ENCODE results near the gene BCLAF1. TPM values are rescaled to one million over a fixed set of nuclear protein-coding genes. Genes with fewer than 3 reads are reported as not detected.
"Not testable (repeated sequence)": the region's sequence is repeated elsewhere in the genome, so short reads cannot be mapped to it uniquely, and the experiment has no call there.

Gene BCLAF1
- total RNA-seq, 1 donor from 2014 or later: 117 TPM

DNA sequence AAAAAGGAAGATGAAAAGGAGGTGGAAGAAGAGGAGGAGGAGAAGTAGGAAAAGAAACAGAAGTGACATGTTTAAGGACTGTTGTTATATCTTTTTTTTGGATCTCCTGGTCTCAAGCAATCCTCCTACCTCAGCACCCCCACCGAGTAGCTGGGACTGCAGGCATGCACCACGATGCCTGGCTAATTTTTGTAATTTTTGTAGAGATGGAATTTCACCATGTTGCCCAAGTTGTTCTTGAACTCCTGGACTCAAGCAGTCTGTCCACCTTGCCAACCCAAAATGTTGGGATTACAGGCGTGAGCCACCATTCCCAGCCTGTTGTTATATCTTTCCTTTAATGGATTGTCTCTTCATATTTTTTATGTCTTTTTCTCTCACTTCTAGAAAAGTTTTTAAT, 19.5 kb upstream of the BCLAF1 start:
- DNase-seq (ENCODE audit: low spot score): no peak

DNA sequence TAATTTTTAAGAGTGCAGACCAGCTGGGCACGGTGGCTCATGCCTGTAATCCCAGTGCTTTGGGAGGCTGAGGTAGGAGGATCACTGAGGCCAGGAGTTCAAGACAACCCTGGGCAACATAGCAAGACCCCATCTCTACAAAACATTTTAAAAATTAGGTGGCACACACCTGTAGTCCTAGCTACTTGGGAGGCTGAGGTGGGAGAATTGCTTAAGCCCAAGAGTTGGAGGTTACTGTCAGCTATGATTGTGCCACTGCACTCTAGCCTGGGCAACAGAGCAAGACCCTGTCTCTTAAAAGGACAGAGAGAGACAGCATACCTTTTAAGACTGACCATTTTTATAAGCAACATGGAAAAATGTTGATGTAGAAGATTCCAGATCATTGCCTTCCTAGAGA, 18.8 kb upstream of the BCLAF1 start:
- not testable (repeated sequence) for DNase-seq (ENCODE audit: low spot score)

DNA sequence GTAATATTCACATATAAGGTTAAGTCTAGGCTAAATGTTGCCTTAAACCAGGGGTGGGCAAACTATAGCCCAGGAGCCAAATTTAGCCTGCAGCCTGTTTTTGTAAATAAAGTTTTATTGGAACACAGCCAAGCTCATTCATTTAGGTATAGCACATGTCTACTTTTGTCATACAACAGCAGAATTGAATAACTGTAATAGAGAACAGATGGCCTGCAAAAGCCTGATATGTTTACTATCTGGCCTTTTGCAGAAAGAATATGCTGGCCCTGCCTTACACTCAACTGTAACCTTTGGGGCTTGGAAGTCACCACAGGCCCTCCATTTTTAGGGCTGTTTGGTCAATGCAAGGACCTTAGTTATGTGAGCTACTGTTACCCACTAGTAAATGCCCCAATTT, 17.7 kb upstream of the BCLAF1 start:
- DNase-seq (ENCODE audit: low spot score): no peak

DNA sequence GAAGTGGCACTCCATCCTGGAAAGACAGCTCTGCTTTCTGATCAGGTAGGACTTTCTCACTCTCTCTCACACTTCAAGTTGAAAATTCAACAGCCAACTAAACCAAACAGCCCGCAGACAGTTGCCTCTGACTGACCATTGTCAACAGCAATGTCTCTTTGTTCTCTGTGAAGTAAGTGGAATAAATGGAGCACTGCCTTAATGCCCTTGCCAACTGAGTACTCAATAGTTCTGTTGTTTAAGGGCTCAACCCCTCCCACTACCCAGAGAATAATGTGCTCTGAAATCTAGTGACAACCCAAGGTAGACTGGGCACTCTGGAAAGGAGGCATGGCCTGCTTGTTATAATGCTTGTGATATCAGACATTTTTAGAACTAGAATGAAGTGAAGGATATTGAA, 16.8 kb upstream of the BCLAF1 start:
- no peak for DNase-seq (ENCODE audit: low spot score)

DNA sequence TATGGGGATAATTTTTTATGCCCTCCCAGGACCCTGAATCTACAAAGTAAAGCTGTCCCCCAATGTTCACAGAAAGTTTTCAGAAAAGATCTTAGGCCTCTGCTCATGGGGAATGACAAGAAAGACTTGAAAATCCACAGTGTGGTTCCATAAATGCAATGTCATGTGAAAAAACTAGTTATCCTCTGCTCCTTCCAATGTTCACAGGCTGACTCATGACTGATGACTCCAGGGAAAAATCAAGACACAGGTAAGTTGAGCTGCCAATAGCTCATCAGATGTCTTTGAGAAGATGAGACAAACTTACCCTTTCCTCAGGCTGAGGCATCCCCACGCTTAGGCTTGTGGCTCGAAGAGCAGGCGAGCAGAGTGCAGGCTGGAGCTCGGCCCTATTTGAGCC, 14.8 kb upstream of the BCLAF1 start:
- DNase-seq (ENCODE audit: low spot score): no peak

DNA sequence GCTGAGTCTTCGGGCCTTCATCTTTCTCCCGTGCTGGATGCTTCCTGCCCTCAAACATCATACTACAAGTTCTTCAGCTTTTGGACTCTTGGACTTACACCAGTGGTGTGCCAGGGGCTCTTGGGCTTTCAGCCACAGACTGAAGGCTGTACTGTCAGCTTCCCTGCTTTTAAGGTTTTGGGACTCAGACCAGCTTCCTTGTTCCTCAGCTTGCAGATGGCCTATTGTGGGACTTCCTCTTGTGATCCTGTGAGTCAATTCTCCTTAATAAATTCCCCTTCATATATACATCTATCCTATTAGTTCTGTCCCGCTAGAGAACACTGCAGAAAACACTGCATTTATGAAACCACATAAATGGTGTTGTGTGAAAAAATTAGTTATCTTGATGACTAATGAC, 13.9 kb upstream of the BCLAF1 start:
- no peak for DNase-seq (ENCODE audit: low spot score)

DNA sequence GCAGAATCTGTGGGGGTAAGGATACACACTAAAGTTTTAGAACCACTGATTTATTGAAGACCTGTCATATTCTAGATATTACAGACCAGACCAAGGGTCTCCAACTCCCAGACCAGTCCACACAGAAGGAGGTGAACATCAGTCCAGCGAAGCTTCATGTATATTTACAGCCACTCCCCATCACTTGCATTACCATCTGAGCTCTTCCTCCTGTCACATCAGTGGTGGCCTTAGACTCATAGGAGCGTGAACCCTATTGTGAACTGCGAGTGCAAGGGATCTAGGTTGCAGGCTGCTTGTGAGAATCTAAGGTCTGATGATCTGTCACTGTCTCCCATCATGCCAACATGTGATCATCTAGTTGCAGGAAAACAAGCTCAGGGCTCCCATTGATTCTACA, 5.0 kb upstream of the BCLAF1 start:
- no peak for DNase-seq (ENCODE audit: low spot score)

DNA sequence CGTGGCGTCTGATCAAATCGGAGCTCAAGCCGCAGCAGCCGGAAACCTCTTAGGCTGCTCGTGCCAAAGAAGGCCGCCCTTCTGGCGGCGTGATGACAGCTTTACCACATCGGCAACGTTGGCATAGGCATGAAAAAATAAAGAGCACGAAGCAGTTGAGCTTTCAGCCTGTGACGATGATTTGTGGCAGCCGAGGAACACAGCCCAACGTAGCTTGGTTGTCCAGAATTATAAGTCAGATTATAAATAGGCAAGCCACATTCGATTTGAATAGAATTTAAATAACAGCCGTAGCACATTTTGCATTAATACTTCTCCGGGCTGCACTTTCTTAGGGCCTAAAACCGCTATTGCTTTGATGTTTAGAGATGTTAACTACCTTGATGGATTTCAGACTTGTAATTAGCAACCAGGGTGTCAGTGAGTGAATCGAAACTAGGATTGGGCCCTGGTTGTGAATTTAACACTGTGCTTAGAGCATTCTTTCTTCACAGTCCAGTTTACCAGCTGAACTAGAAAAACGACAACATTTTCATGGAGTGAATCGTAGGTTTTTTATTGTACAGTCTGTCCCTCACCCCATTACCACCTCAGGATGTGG, 864 bp upstream of the BCLAF1 start:
- peak; percentile 91 for DNase-seq (ENCODE audit: low spot score)

DNA sequence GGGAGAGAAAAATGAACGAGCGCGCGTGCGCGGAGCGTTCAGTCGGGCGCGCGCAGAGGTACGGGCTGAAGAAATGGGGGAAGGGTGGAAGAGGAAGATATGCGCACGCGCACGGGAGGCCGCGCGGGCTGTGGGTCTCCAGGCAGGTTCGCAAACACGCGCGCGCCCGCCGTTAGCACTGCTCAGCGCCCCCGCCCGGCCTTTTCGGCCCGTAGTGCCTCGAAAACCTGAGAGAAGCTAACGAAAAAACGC, 393 bp downstream of the BCLAF1 start:
- peak; percentile 98 for DNase-seq (ENCODE audit: low spot score)

DNA sequence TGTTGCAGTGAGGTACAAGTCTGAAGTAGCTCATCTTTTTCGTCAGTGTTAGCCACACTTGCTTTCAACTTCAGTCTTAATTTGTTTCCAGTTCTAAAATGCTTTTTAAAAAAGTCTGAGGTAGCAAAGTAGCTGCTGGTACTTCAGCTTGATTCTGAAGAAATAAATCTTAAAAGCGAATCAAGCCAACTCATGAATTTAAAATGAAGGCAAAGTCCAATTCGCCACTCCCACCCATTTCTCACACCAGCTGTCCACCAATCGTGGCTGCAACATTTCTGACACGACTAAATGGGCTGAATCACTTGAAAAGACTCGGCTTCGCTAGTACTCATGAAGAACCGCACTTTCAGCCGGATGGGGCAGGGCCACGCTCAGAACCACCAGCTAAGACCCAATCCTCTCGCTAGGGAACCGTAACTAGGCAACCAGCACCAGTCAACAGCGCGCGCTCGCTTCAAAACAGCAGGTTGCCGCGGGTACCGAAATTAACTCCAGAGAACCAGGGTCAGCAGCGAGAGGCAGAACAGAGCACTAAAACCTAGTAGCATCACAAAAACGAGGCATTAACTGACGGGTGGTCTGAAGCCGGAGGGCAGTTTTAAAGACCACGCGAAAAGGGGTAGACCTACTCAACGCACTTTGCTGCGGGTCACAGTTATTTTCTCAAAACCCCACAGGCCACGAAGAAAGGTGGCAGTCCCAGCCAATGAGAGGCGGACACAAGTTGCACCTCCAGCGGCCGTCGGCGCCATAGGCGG, 900 bp downstream of the BCLAF1 start:
- no peak for DNase-seq (ENCODE audit: low spot score)

DNA sequence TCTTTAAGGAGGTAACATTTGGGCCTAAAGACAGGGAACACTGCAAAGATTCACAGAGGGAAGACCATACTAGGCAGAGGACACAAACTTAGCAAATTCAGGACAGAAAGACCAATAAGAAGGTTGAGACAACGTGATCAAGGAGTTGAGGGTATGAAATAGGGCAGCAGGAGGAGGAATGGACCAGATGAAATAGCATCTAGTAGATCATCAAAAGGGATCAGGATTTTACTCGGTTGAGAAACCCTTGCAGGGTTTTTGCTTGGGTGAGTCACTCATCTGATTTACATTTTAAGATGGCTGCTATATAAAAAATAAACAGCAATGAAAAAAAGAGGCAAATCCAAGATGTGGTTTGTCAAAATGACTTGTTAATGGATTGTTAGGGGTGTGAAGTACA, 4.7 kb downstream of the BCLAF1 start:
- no peak for DNase-seq (ENCODE audit: low spot score)

DNA sequence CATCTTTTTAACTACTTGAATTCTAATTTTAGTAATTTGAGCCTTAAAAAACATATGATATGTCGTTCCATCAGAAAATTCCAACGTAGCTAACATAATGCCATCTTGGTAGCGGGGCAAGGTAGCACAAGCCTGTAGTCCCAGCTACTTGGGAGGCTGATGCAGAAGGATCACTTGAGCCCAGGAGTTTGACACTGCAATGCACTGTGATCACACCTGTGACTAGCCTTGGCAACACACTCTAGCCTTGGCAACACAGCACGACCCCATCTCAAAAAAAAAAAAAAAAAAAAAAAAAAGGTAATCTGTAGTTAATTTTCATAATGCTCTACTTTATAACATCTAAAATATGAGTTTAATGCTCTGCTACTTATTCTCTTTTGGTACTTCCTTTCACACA, 6.7 kb downstream of the BCLAF1 start:
- DNase-seq (ENCODE audit: low spot score): no peak

DNA sequence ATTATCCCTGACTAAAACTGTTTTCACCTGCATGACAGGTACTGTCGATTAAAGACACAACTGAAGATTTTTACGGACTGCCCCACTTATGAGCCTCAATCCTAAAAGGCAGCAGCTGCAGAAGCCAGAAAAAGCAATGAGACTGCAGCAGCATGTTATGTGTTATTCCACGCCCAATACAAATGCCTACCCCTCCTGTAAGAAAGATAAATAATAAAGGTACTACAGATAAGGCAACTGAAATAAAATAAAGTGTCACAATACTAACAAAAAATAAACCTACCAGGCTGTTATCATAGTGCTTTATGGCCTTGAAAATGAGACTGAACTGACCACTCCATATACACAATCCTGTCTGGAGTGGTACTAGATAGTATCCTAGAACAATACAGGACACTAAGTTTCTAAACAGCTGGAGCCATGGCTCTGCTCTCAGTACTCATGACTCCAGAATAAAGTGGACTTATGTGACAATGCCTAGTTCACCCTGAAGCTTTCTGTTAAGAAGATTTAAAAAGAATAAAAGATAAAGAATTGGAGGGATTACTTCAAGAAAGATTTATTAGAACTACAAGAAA, 9.5 kb downstream of the BCLAF1 start:
- DNase-seq (ENCODE audit: low spot score): no peak

DNA sequence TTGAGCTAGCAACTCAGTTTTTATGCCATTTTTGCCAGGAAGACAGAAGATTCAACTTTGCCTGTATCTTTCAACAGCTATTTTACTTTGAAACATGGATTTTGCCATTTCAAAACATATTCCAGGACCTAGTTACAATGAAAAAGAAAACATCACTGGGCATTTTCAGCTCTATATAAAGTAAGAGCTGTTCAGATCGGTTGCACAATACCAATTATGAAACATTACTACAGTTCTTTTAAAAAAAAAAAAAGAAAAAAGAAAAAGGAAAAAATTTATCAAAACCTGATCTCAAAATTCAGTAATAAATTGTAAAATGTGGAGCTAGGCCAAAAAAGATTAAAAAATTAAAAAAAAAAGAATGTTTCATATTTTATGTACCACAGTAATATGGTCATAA, 15.6 kb downstream of the BCLAF1 start:
- no peak for DNase-seq (ENCODE audit: low spot score)

DNA sequence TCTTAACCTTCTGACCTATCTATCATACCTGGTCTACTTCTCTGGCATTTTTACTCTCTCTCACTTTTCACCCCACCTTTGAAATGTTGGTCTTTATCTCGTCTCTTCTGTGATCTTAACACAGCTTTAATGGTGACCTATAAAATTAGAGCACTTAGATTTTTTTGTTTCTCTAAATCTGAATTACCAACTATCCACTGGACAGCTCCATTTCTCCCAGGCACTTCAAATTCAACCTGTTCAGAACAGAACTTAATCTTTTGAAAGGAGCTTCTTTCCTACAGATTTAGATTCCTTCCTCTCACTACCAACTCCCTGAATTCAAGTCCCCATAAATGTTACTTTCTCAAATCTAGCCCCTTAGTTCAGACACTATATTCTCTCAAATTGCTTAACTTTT, 24.5 kb downstream of the BCLAF1 start:
- no peak for DNase-seq (ENCODE audit: low spot score)

DNA sequence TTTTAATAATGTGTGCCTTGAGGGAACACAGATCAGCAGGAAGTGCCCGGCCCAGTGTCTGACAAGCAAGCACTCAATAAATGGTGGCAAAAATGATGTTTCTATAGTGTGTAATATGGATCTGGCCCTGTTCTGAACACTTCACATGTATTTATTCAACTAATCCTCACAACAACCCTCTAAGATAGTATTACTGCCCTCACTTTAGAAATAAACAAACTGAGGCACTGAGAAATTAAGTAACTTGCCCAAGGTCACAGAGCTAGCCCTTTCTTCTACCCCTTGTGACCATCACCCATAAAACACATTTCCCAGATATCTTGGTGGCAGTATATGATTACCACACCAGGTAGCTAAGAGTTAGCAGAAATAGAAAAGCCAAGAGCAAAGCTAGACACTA, 26.7 kb downstream of the BCLAF1 start:
- no peak for DNase-seq (ENCODE audit: low spot score)

DNA sequence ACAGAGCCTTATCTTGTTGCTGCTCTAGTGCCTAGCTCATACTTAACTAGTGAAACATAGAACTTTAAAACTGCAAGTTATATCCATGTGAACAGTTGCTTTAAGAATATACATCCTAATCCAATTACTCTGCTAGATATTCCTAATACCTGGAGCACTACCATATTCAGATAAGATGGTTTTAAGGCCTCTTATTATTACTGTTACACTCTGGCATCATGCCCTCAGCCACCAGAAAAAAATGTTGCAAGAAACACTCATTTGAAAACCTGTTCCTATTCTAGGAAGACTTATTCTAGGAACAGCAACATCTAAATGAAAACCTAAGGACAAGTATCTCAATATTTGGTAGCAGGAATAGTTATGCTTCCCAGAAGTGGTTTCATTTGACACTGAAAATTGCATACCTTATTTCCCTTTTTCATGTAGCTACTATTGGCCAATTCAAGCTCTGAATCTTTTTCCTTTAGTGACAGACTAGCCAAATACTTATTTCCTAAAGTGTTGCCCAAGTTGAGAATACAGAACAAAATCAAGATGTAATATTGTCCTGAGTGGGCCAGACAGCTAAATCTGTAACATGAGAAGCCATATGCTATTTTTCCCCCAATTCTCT, 34.7 kb downstream of the BCLAF1 start:
- no peak for DNase-seq (ENCODE audit: low spot score)

DNA sequence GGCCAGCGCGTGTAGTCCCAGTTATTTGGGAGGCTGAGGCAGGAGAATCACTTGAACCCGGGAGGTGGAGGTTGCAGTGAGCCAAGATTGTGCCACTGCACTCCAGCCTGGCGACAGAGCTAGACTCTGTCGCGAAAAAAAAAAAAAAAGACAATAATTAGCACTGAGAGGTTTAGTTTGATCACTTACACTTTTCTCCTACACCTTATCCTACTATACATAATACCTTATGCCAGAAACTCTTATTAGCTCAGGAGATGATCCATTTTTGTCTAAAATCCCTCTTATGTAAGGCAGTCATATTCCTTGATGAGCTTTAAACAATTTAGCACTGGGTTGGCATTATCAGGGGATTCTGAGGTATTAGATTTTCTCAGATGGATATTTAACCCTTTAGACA, 35.9 kb downstream of the BCLAF1 start:
- no peak for DNase-seq (ENCODE audit: low spot score)

DNA sequence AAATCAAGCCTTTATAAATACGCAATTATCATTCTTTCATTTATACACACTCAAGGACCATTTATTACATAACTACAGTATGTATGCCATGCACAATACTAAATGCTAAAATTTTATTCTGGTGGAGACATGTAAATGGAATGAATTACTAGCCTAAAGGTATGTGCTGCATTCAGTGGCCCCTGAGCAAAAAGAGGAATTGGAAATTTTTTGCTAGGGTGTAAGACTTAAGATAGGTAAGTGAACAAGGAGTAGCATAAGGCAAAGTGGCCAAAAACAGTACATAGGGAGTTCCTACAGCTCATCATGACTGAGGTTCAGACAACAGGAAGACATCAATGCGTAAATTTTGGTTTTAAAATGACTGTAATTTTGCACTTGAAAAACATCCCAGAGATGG, 37.2 kb downstream of the BCLAF1 start:
- no peak for DNase-seq (ENCODE audit: low spot score)

DNA sequence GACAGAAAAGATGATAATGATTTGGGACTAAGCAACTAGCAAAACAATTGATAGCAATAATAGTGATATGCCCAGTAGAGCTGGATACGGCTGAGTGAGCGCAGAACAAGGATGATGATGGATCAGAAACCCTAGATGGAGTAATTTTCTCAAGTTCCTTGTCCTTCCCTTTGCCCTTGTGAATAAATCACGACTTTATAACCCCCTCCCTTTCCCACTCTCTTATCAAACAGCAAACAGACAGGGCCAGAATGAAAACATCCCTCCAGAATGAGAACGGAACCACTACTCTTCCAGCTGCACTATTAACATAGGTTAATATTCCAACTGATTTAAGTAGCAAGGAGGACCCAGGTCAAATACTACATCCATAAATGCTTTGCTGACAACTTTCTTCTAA, 38.3 kb downstream of the BCLAF1 start:
- DNase-seq (ENCODE audit: low spot score): no peak

DNA sequence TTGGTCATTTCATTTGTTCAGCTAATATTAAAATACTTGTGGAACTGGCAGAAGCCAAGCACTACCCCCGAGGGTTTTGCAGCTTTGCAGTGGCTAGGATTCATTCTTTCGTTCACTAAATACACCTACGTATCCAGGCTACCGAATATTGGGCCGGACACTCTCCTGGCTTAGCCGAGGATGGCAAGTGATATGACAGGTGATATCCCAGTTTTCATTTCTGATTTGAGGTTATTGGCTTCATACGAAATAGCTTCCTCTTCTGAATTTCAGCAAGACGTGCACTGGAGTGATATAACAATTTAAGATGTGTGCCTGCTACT, 39.0 kb downstream of the BCLAF1 start:
- no peak for DNase-seq (ENCODE audit: low spot score)

DNA sequence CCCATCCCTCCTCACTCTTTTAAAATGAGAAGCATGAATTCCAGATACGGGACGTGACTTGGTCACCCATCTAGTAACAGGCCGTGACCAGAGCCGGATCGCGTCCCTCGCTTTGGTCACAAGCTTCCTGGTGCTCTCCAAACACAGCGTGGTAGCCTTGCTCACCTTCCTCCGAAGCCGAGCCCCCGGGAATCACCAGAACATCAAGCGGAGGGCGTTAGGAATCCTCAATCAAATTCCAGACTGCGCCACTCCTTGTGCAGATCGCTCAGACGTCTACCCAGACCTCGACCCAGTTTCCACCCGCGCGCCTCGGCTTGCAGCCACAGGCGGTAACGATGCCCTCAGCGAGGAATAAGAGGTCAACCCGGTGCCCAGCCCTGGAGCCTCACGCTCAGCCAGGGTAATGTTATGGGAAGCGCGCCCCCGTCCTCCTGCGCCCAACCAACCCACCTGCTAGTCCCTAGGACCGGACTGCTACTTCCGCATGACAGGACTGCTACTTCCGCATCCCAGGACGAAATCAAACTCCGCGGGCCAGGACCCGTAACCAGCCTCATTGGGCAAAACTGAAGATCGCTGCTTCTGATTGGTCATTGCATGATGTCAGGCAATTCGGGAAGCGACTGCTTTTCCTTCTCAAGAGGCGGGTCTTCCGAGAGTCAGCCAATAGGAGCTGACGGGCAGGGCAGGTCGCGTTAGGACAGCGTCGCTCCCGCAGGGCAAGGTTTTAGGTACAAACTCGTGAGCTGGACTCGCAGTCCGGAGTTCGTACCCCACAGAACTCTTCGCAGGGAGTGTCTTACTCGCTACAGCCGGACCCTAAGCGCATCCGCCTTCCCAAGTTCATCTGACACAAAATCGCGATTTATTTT, 39.6 kb downstream of the BCLAF1 start, which contains the start of gene MTFR2:
TSS of gene MTFR2 (minus strand) at position 501 of the 875 bp plus-strand sequence. CDS start 1,212 bp downstream, outside the sequence.
- peak; percentile 92 for DNase-seq (ENCODE audit: low spot score)

Data from mesenteric fat pad (tissue), 1 donor.